BE2C (cell line): Measurements from ENCODE around the gene AP4B1. TPM values are rescaled to one million over a fixed set of nuclear protein-coding genes. Genes with fewer than 3 reads are reported as not detected.
A peak's percentile ranks its signal among the peaks of the same experiment; 100 is the strongest.
"Not testable (repeated sequence)": the region's sequence is repeated elsewhere in the genome, so short reads cannot be mapped to it uniquely, and the experiment has no call there.

Source experiments
- DNase-seq: peaks from one replicate; pipeline ENCODE4 v3.0.0-alpha.2; 2020
- H3K27me3 ChIP-seq: fragments of 250-450 bp; sonication (Bioruptor Pico); 2 replicates; pipeline ENCODE4 v1.5.1; 2020; ENCODE audit warnings: mild to moderate bottlenecking
- H3K36me3 ChIP-seq: fragments of 250-450 bp; sonication (Bioruptor Pico); 2 replicates; pipeline ENCODE4 v1.5.1; 2020; ENCODE audit warnings: mild to moderate bottlenecking
- H3K4me1 ChIP-seq: fragments of 250-450 bp; sonication (Bioruptor Pico); 2 replicates; pipeline ENCODE4 v1.5.1; 2020
- H3K4me3 ChIP-seq: 2 replicates; pipeline ENCODE4 v1.5.1; 2011; ENCODE audit warnings: low read depth, low read length
- H3K9me3 ChIP-seq: fragments of 250-450 bp; sonication (Bioruptor Pico); 2 replicates; pipeline ENCODE4 v1.5.1; 2020
- polyA plus RNA-seq: library from polyadenylated mRNA; unstranded; fragments of >200 nt; gene quantifications from one replicate; pipeline ENCODE4 v1.2.1, GENCODE V29; 2012; ENCODE audit warnings: low read depth, missing spikeins; ENCODE audit not compliant: insufficient read length, insufficient read depth
- TF ChIP-seq, protein P1 (sequence below): IDR thresholded peaks from 2 replicates; pipeline ENCODE4 v1.5.1; 2012; ENCODE audit warnings: mild to moderate bottlenecking, low read depth, low read length

AP4B1 gene
- 34.1 TPM for polyA plus RNA-seq

- Histone ChIP-seq H3K4me1 (peaks cover 3% of the 10 kb centered on the region; the same call in 1 of the 2 replicates), H3K4me3 (peak within 1 kb of the TSS; percentile 100), H3K36me3 (peaks cover 11% of the 10 kb centered on the region), H3K27me3 (no peaks in the 10 kb centered on the region), H3K9me3 (no peaks in the 10 kb centered on the region)
- TF ChIP-seq, protein P1, sequence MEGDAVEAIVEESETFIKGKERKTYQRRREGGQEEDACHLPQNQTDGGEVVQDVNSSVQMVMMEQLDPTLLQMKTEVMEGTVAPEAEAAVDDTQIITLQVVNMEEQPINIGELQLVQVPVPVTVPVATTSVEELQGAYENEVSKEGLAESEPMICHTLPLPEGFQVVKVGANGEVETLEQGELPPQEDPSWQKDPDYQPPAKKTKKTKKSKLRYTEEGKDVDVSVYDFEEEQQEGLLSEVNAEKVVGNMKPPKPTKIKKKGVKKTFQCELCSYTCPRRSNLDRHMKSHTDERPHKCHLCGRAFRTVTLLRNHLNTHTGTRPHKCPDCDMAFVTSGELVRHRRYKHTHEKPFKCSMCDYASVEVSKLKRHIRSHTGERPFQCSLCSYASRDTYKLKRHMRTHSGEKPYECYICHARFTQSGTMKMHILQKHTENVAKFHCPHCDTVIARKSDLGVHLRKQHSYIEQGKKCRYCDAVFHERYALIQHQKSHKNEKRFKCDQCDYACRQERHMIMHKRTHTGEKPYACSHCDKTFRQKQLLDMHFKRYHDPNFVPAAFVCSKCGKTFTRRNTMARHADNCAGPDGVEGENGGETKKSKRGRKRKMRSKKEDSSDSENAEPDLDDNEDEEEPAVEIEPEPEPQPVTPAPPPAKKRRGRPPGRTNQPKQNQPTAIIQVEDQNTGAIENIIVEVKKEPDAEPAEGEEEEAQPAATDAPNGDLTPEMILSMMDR = peak; percentile 68
- DNase-seq = peak; percentile 99
Observed at GRCh38 chr1:113904674-113905434, at the start of gene AP4B1, which contains the start of gene DCLRE1B. Gene AP4B1 (minus strand): TSS chr1:113904799. CDS start chr1:113904717, 82 bp downstream. Gene DCLRE1B (plus strand): TSS chr1:113905326. CDS start chr1:113905587, 261 bp downstream.

DNA sequence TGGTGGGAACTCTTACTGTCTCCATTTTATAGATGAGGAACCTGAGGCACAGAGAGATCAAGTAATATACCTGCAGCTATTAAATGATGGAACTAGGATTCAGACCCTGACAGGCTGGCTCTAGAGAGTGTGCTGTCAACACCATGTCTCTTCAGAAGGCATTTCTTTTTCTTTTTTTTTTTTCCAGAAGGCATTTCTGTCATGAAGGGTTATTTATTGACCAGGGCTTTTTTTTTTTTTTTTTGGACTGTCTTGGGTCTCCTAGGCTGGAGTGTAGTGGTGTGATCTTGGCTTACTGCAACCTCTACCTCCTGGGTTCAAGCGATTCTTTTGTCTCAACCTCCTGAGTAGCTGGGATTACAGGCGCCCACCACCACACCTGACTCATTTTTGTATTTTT, 47.1 kb upstream of the AP4B1 start:
- H3K9me3 ChIP-seq = no peaks in the 10 kb centered on the region
- no peaks in the 10 kb centered on the region for H3K27me3 ChIP-seq
- no peak for DNase-seq
- H3K36me3 ChIP-seq = peaks cover 4% of the 10 kb centered on the region; the same call in 1 of the 2 replicates
- H3K4me1 ChIP-seq = peaks cover 6% of the 10 kb centered on the region
- TF ChIP-seq, protein P1 = no peak
- no peak overlapping the region for H3K4me3 ChIP-seq

- DNase-seq = no peak
- TF ChIP-seq, protein P1 = no peak
- Histone ChIP-seq H3K4me1 (peaks cover 9% of the 10 kb centered on the region), H3K4me3 (no peak overlapping the region), H3K36me3 (no peaks in the 10 kb centered on the region), H3K27me3 (no peaks in the 10 kb centered on the region), H3K9me3 (no peaks in the 10 kb centered on the region)
Observed at GRCh38 chr1:113950908-113951307, 46.3 kb upstream of the AP4B1 start.

- Histone ChIP-seq H3K4me1 (peaks cover 9% of the 10 kb centered on the region), H3K4me3 (no peak overlapping the region), H3K9me3 (no peaks in the 10 kb centered on the region), H3K36me3 (no peaks in the 10 kb centered on the region; the same call in 1 of the 2 replicates), H3K27me3 (no peaks in the 10 kb centered on the region)
- no peak for DNase-seq
- TF ChIP-seq, protein P1 = peak; percentile 53
Observed at GRCh38 chr1:113949007-113949406, 44.4 kb upstream of the AP4B1 start.

GRCh38 chr1:113948151-113948550, 43.6 kb upstream of the AP4B1 start:
- DNase-seq, H3K4me3 ChIP-seq, H3K4me1 ChIP-seq, H3K27me3 ChIP-seq, H3K9me3 ChIP-seq, H3K36me3 ChIP-seq: not testable (repeated sequence)

DNA sequence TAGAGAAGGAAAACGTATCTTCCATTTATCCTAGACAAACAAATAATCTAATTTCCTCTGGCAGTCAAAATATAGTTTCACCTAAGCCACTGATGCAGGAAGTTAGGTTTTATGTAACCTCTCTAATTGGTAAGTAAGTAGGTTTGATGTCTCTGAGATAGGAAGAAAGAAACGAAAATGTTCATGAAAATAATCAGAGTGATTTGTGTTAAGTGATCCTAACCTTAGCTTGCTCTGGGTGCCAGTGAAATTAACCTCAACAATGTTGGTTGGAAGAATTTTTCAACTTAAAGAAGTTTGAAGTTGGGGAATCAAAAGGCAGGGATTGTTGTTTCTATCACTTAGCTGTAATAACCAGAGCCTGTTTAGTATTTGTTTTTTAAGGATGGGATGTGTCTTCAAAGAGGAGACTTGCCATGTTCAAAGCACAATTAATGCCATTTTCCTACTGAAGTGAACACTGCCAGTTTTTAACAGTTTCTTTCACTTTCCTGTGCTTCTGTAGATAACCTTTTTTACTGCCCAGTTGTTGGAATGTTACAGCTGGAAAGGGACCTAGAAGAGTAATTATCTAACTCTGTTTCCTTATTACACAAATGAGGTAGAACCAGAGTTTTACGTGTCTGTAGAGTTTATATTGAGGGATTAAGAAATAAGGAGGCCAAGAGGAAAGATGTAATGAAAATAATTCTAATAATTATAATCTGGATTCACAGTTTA, 42.9 kb upstream of the AP4B1 start:
- Histone ChIP-seq H3K9me3 (no peaks in the 10 kb centered on the region; the same call in 1 of the 2 replicates), H3K27me3 (no peaks in the 10 kb centered on the region), H3K4me3 (no peak overlapping the region), H3K36me3 (peaks cover 9% of the 10 kb centered on the region), H3K4me1 (peaks cover 9% of the 10 kb centered on the region)
- DNase-seq = no peak
- TF ChIP-seq, protein P1 = no peak
